ENCODE results near the gene RPL10A. TPM values are rescaled to one million over a fixed set of nuclear protein-coding genes. Genes with fewer than 3 reads are reported as not detected.

Gene RPL10A
- total RNA-seq (2022; extraction: Qiagen RNA extraction) = 1,353 to 1,488 TPM (median 1,401 TPM) in 5 replicates

GRCh38 chr6:35468181-35468979 lies at the start of gene RPL10A:
RPL10A (plus strand) TSS chr6:35468401; CDS start chr6:35468435, 34 bp downstream.

GRCh38 chr6:35452183-35453090 lies 15.8 kb upstream of the RPL10A start, which contains the start of gene FANCE:
FANCE (plus strand) TSS chr6:35452338; CDS start chr6:35452546, 208 bp downstream.

GRCh38 chr6:35496841-35497570 lies 28.8 kb downstream of the RPL10A start, which contains the start of gene TEAD3:
TEAD3 (minus strand) TSS chr6:35497079.

GRCh38 chr6:35512740-35513139 lies 44.5 kb downstream of the RPL10A start, which contains the start of gene TULP1:
TULP1 (minus strand) TSS chr6:35512896; CDS start chr6:35512858, 38 bp downstream.

Other genes starting within 250 kb of the RPL10A start
- 6.4 to 10.3 TPM (median 9.3 TPM) in 5 replicates for gene ZNF76, start 208.7 kb upstream of the RPL10A start, total RNA-seq (2022; extraction: Qiagen RNA extraction)
- 0.05 to 0.06 TPM (median 0.06 TPM) in 3 of 5 replicates, not detected in the others for gene DEF6, start 170.6 kb upstream of the RPL10A start, total RNA-seq (2022; extraction: Qiagen RNA extraction)
- gene PPARD, start 125.8 kb upstream of the RPL10A start, total RNA-seq (2022; extraction: Qiagen RNA extraction) = 4.7 to 7.3 TPM (median 6.7 TPM) in 5 replicates
- 3.1 to 4.1 TPM (median 3.4 TPM) in 5 replicates for gene FANCE, start 16.1 kb upstream of the RPL10A start, total RNA-seq (2022; extraction: Qiagen RNA extraction)
- 5.9 to 8.0 TPM (median 7.2 TPM) in 5 replicates for gene TEAD3, start 28.7 kb downstream of the RPL10A start, total RNA-seq (2022; extraction: Qiagen RNA extraction)
- gene TULP1, start 44.5 kb downstream of the RPL10A start, total RNA-seq (2022; extraction: Qiagen RNA extraction) = not detected in 5 replicates
- 126 to 163 TPM (median 156 TPM) in 5 replicates for gene FKBP5, start 220.5 kb downstream of the RPL10A start, total RNA-seq (2022; extraction: Qiagen RNA extraction)

Measured in A549 treated with dexamethasone at 1 μM for 4 hours (cell line).